NCI-H2107 treated with DMSO at 0.1 percent for 48 hours (cell line): Measurements from ENCODE around the gene GPATCH3.
"Not testable (repeated sequence)": the region's sequence is repeated elsewhere in the genome, so short reads cannot be mapped to it uniquely, and the experiment has no call there.

ENCODE experiments used
- DNase-seq: peaks from one replicate; lab custom pipeline; 2025; ENCODE audit not compliant: unreplicated experiment; lab: John Stamatoyannopoulos, UW

Gene GPATCH3, protein sequence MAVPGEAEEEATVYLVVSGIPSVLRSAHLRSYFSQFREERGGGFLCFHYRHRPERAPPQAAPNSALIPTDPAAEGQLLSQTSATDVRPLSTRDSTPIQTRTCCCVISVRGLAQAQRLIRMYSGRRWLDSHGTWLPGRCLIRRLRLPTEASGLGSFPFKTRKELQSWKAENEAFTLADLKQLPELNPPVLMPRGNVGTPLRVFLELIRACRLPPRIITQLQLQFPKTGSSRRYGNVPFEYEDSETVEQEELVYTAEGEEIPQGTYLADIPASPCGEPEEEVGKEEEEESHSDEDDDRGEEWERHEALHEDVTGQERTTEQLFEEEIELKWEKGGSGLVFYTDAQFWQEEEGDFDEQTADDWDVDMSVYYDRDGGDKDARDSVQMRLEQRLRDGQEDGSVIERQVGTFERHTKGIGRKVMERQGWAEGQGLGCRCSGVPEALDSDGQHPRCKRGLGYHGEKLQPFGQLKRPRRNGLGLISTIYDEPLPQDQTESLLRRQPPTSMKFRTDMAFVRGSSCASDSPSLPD

DNA sequence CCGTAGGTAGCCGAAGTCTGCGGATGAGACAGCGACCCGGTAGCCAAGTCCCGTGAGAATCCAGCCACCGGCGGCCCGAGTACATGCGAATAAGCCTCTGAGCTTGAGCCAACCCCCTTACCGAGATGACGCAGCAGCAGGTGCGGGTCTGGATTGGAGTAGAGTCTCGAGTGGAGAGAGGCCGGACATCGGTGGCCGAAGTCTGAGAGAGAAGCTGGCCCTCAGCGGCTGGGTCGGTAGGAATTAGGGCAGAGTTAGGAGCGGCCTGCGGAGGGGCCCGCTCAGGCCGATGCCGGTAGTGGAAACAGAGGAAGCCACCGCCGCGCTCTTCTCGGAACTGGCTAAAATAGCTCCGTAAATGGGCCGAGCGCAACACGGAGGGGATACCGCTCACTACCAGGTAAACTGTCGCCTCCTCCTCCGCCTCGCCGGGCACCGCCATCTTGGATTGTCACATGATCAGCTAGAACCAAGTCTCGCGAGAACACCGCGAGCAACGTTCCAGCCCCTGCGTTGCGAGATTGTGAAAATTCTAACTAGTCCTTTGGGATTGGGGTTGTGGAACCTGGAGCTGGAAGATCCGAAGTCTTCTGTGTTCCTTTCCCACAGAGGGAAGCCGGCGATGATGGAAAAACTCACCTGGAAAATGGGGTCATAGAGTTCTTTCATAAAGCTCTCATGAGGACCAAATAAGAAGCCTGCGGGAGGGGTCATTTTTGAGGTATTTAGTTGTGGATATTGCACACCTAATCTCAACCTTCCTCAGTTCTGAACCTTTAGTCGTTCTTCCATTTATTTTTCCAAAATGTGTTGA is at the start of gene GPATCH3:
GPATCH3 (minus strand) TSS at position 467 of the 814 bp plus-strand sequence; CDS start at position 442, 25 bp downstream.
- peak; percentile 90 for DNase-seq

GRCh38 chr1:26949926-26950319 is 49.7 kb upstream of the GPATCH3 start:
- no peak for DNase-seq

GRCh38 chr1:26949266-26949925 is 49.1 kb upstream of the GPATCH3 start:
- no peak for DNase-seq

GRCh38 chr1:26948725-26949057 is 48.4 kb upstream of the GPATCH3 start:
- not testable (repeated sequence) for DNase-seq

DNA sequence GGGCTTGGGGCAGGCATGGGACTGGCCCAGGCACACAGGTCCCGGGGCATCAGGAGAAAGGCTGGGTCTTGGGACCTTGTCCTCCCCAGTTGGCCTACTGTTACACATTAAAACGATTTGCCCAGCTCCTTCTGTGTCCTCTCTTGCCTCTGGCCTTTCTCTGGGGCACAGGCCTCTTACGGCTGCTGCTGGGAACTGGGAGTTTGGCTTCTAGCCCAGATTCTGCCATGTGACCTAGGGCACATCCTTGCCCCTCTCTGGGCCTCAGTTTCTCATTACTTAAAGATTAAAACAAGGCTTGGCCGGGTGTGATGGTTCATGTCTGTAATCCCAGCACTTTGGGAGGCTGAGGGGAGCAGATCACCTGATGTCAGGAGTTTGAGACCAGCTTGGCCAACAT is 46.0 kb upstream of the GPATCH3 start:
- no peak for DNase-seq

DNA sequence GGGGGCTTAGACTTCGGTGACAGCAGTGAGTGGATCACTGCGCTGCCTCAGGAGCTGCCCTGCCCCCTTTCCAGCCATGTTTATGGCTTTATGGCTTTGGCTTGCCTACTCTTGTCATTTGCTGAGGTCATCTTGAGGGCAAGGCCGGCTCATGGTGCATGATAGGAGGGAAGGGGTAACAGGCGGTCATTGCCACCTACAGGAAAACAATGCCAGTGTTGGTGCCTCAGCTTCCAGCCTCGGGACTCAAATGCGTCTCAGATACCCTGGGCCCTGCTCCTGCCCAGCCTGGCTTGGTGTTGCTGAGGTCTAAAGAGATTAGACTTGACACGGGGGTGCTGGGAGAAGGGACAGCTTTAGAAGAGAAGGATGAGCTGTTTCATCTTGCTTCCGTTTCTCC is 45.5 kb upstream of the GPATCH3 start:
- DNase-seq: no peak

DNA sequence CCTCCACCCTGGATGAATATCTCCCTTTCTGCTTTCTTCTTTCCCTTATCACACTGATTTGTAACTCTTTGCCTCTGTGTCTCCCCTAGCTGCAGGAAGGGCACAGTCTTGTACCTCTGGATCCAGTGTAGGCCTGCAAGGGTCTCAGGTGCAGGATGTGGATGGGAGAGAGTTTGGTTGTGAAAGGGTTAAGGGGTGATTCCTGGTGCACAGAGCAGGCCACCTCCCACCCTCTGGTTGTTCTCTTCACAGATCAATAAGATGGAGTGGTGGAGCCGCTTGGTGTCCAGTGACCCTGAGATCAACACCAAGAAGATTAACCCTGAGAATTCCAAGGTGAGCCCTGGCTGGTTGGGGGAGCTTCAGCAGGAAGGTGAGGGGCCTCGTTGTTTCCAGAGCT is 44.9 kb upstream of the GPATCH3 start:
- DNase-seq: no peak

DNA sequence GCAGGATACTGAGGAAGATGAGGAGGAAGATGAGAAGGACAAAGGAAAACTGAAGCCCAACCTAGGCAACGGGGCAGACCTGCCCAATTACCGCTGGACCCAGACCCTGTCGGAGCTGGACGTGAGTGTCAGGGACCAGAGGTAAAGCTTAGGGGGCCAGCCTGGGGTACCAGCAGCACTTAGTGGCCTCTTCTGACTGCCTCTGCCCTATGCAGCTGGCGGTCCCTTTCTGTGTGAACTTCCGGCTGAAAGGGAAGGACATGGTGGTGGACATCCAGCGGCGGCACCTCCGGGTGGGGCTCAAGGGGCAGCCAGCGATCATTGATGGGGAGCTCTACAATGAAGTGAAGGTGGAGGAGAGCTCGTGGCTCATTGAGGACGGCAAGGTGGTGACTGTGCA is 42.4 kb upstream of the GPATCH3 start:
- no peak for DNase-seq

DNA sequence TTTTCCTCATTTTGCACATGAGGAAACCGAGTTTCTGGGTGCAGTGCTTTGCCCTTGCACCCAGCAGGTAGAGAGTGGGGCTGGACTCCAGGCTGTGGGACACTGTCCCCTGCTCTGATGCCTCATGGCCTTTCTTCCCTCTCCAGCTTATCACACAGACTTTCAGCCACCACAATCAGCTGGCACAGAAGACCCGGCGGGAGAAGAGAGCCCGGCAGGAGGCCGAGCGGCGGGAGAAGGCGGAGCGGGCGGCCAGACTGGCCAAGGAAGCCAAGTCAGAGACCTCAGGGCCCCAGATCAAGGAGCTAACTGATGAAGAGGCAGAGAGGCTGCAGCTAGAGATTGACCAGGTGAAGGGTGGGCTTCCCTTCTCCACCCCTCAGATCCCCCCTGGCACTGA is 41.0 kb upstream of the GPATCH3 start:
- no peak for DNase-seq

DNA sequence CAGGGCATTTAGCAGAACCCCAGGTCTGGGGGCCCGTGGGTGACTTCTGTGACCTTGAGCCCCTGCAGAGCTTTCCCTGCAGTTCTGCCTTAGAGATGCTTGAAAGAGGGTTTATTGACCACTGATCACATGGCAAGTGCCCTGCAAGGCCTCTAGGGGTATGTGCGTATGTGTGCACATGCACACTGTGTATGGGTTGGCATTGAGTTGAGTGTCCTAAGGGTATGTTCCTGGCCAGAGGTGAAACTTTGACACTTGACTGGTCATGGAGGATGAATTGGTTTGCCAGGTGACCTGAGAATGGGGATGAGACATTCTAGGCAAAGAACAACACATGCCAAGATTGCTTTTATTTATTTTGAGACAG is 38.4 kb upstream of the GPATCH3 start:
- DNase-seq: no peak

DNA sequence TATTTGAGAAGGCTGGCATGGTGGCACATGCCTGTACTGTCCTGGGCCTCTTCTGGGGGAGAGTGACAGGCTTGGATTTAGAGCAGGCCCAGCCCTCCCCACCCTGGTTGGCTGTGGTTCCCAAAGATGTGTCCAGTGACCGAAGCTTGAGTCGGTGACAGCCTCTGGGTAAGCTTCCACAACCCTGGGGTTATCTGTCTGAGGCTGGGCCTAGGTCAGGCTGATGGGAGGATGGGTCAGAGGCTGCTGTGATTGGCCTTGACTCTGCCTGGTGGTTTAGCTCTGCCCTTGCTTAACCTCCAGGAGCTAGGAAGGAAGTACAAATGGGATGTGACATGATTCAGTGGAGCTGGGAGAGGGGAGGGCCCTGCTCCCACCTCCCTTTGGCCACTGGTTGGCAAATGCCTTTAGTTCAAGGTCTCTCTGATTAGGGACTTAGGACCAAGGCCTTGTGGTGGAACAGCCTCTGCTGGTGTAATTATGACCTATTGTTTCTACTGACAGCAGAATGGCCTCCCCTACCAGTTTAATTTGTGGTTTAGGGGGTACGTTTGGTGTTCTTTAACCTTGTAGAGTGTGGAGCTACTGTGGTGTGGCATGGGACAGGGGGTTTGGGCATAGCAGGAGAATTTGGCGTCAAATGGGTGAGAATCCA is 37.9 kb upstream of the GPATCH3 start:
- DNase-seq: no peak

- no peak for DNase-seq
These were observed 36.6 kb upstream of the GPATCH3 start for GRCh38 chr1:26936823-26937222.

GRCh38 chr1:26932531-26932930 is 32.3 kb upstream of the GPATCH3 start:
- no peak for DNase-seq

DNA sequence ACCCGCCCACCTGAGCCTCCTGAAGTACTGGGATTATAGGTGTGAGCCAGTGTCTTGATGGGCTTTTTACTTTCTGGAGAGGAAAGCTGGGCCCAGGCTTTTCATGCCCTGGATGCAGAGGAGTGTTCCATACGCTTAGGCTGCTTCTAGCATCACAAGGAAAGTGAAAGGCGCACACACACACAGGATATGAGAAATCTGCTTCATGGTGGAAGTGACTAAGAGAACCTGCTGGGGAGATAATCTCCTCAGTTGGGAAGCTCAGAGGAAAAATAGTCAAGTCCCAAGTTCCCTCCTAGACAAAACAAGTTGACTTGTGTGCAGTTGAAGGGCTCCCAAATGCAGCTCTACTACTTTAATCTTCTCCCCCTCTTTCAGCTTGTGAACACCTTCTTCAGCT is 23.4 kb upstream of the GPATCH3 start:
- no peak for DNase-seq

DNA sequence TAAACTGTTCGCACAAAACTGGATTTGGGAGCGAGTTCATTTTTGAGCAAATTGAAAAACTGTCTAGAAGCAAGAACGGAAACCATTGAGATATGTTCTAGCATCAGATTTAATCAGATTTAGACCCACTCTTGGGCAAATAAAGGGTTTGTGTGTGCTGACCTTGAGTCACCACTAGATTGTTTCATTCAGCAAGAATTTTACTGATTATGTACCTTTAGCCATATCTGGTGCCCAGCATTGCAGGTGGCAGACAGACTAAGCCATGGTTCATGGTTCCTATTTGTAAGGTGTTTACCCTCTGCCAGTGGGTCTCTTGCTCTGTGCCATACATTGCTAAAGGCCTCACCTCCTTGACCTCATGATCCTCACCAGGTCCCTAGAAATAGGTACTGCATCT is 22.6 kb upstream of the GPATCH3 start:
- no peak for DNase-seq

GRCh38 chr1:26922431-26922729 is 22.1 kb upstream of the GPATCH3 start:
- no peak for DNase-seq

DNA sequence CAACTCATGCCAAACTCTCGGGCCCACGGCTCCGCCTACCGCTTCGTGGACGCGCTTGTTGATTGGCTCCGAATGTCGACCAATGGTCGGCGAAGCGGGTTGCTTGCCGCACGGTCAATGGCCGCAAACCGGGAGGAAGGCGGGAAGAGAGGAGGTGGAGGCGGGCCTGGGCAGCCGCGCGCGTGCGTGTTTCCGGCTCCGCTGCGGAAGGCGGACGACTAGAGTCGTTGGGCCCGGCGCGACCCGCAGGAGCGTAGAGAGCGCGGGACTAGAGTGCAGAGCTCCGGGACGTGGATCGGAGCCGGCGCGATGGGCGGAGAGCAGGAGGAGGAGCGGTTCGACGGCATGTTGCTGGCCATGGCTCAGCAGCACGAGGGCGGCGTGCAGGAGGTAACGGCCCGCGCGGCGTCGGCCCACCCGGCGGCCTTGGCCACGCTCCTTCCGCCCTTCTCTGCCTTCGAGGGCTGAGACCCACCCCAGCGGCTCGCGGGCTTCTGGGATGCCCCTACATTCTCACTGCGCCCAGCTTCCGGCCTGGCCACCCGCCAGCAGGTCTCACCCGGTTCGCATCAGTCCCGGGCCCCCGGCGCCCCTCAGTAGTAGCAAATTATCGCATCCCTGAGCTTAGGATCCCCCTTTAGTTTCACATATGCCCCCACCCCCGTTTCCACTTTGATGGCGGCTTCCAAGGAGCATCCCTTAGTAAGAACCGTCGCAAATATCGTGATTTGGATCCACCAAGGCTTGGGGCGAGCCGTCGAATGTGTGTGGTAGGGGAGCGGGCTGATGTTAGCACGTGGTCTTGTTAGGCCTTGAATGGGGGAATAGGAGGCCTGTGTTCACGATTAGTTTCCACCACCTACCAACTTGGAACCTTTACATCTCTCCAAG is 21.5 kb upstream of the GPATCH3 start, which contains the start of gene NUDC:
NUDC (plus strand) TSS at position 204 of the 891 bp plus-strand sequence; CDS start at position 310, 106 bp downstream.
- peak; percentile 93 for DNase-seq

DNA sequence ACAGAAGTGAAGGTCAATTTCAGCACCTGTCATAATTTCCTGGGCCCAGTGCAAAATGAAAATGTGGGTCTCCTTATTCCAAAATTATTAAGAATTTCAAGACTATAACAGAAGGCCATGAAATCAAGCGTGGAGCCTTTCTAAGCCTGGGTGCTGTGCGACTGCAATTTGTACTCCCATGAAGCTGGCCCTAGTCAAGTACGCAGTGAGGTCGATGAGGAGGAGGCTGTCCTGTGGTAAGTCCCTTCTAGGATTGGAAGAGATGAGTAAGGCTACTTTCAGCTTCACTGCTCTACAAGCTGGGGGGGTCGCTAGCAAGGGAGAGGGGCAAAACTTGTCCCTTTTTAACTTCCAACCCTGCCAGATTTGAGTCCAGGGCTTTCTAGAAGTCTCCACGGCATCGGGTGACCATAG is 20.9 kb upstream of the GPATCH3 start:
- no peak for DNase-seq

- DNase-seq: no peak
These were observed 15.1 kb upstream of the GPATCH3 start for GRCh38 chr1:26915204-26915842.
